ENCODE results near the gene PDZD7. TPM values are rescaled to one million over a fixed set of nuclear protein-coding genes. Genes with fewer than 3 reads are reported as not detected.

PDZD7 gene
- total RNA-seq, 1 experiment from 2014 or later: 2.3 TPM

- no peak for DNase-seq
- H3K4me3 ChIP-seq (ENCODE audit: insufficient read depth, low read depth, low read length): no peak overlapping the region
- H3K36me3 ChIP-seq (replicated peaks; ENCODE audit: control insufficient read depth, insufficient read depth, low read length): no peaks in the 10 kb centered on the region
- H3K27me3 ChIP-seq (ENCODE audit: control insufficient read depth, insufficient read depth, low read length): peaks cover 16% of the 10 kb centered on the region
Observed at GRCh38 chr10:101022967-101023705, 7.8 kb downstream of the PDZD7 start.

- no peak overlapping the region for H3K4me3 ChIP-seq (ENCODE audit: insufficient read depth, low read depth, low read length)
- DNase-seq: no peak
- H3K36me3 ChIP-seq (replicated peaks; ENCODE audit: control insufficient read depth, insufficient read depth, low read length): no peaks in the 10 kb centered on the region
- peaks cover 28% of the 10 kb centered on the region for H3K27me3 ChIP-seq (ENCODE audit: control insufficient read depth, insufficient read depth, low read length)
Observed at GRCh38 chr10:101021692-101022251, 9.2 kb downstream of the PDZD7 start.

- H3K4me3 ChIP-seq (ENCODE audit: insufficient read depth, low read depth, low read length): no peak overlapping the region
- H3K27me3 ChIP-seq (ENCODE audit: control insufficient read depth, insufficient read depth, low read length): peaks cover 32% of the 10 kb centered on the region
- no peaks in the 10 kb centered on the region for H3K36me3 ChIP-seq (replicated peaks; ENCODE audit: control insufficient read depth, insufficient read depth, low read length)
- DNase-seq: no peak
Observed at GRCh38 chr10:101021239-101021638, 9.7 kb downstream of the PDZD7 start.

- Histone ChIP-seq H3K4me3 (ENCODE audit: insufficient read depth, low read depth, low read length) (no peak overlapping the region), H3K36me3 (replicated peaks; ENCODE audit: control insufficient read depth, insufficient read depth, low read length) (no peaks in the 10 kb centered on the region), H3K27me3 (ENCODE audit: control insufficient read depth, insufficient read depth, low read length) (peaks cover 32% of the 10 kb centered on the region)
- no peak for DNase-seq
Observed at GRCh38 chr10:101020427-101021075, 10.4 kb downstream of the PDZD7 start.

- H3K27me3 ChIP-seq (ENCODE audit: control insufficient read depth, insufficient read depth, low read length): peaks cover 34% of the 10 kb centered on the region
- no peak for DNase-seq
- H3K36me3 ChIP-seq (replicated peaks; ENCODE audit: control insufficient read depth, insufficient read depth, low read length): no peaks in the 10 kb centered on the region
- H3K4me3 ChIP-seq (ENCODE audit: insufficient read depth, low read depth, low read length): no peak overlapping the region
Observed at GRCh38 chr10:101019440-101019703, 11.6 kb downstream of the PDZD7 start.

- peaks cover 34% of the 10 kb centered on the region for H3K27me3 ChIP-seq (ENCODE audit: control insufficient read depth, insufficient read depth, low read length)
- peak; percentile 97 for DNase-seq
- peak overlapping the region; percentile 40 for H3K4me3 ChIP-seq (ENCODE audit: insufficient read depth, low read depth, low read length)
- H3K36me3 ChIP-seq (replicated peaks; ENCODE audit: control insufficient read depth, insufficient read depth, low read length): no peaks in the 10 kb centered on the region
Observed at GRCh38 chr10:101018600-101019439, 12.1 kb downstream of the PDZD7 start.

GRCh38 chr10:101018118-101018599 is 12.8 kb downstream of the PDZD7 start:
- H3K27me3 ChIP-seq (ENCODE audit: control insufficient read depth, insufficient read depth, low read length): peaks cover 34% of the 10 kb centered on the region

GRCh38 chr10:101016814-101017213 is 14.1 kb downstream of the PDZD7 start:
- peaks cover 34% of the 10 kb centered on the region for H3K27me3 ChIP-seq (ENCODE audit: control insufficient read depth, insufficient read depth, low read length)
- H3K4me3 ChIP-seq (ENCODE audit: insufficient read depth, low read depth, low read length): no peak overlapping the region
- no peaks in the 10 kb centered on the region for H3K36me3 ChIP-seq (replicated peaks; ENCODE audit: control insufficient read depth, insufficient read depth, low read length)
- DNase-seq: no peak

More at GRCh38 chr10:101018118-101018599, 12.8 kb downstream of the PDZD7 start:
- Histone ChIP-seq H3K36me3 (replicated peaks; ENCODE audit: control insufficient read depth, insufficient read depth, low read length) (no peaks in the 10 kb centered on the region), H3K4me3 (ENCODE audit: insufficient read depth, low read depth, low read length) (peak overlapping the region; percentile 40)
- peak; percentile 83 for DNase-seq

- H3K27me3 ChIP-seq (ENCODE audit: control insufficient read depth, insufficient read depth, low read length): peaks cover 31% of the 10 kb centered on the region
- DNase-seq: peak; percentile 36
- no peak overlapping the region for H3K4me3 ChIP-seq (ENCODE audit: insufficient read depth, low read depth, low read length)
Observed at GRCh38 chr10:101015582-101015973, 15.4 kb downstream of the PDZD7 start.

GRCh38 chr10:101014966-101015581 is 15.9 kb downstream of the PDZD7 start:
- no peak for DNase-seq

More at GRCh38 chr10:101015582-101015973, 15.4 kb downstream of the PDZD7 start:
- H3K36me3 ChIP-seq (replicated peaks; ENCODE audit: control insufficient read depth, insufficient read depth, low read length): no peaks in the 10 kb centered on the region

GRCh38 chr10:101014230-101014884 is 16.6 kb downstream of the PDZD7 start:
- H3K4me3 ChIP-seq (ENCODE audit: insufficient read depth, low read depth, low read length): no peak overlapping the region
- no peaks in the 10 kb centered on the region for H3K36me3 ChIP-seq (replicated peaks; ENCODE audit: control insufficient read depth, insufficient read depth, low read length)
- peak; percentile 92 for DNase-seq
- peaks cover 30% of the 10 kb centered on the region for H3K27me3 ChIP-seq (ENCODE audit: control insufficient read depth, insufficient read depth, low read length)

More at GRCh38 chr10:101014966-101015581, 15.9 kb downstream of the PDZD7 start:
- H3K4me3 ChIP-seq (ENCODE audit: insufficient read depth, low read depth, low read length): no peak overlapping the region
- H3K27me3 ChIP-seq (ENCODE audit: control insufficient read depth, insufficient read depth, low read length): peaks cover 31% of the 10 kb centered on the region
- no peaks in the 10 kb centered on the region for H3K36me3 ChIP-seq (replicated peaks; ENCODE audit: control insufficient read depth, insufficient read depth, low read length)

GRCh38 chr10:101013365-101013825 is 17.5 kb downstream of the PDZD7 start:
- H3K4me3 ChIP-seq (ENCODE audit: insufficient read depth, low read depth, low read length): no peak overlapping the region
- H3K36me3 ChIP-seq (replicated peaks; ENCODE audit: control insufficient read depth, insufficient read depth, low read length): no peaks in the 10 kb centered on the region
- DNase-seq: no peak
- H3K27me3 ChIP-seq (ENCODE audit: control insufficient read depth, insufficient read depth, low read length): peaks cover 20% of the 10 kb centered on the region

- no peaks in the 10 kb centered on the region for H3K36me3 ChIP-seq (replicated peaks; ENCODE audit: control insufficient read depth, insufficient read depth, low read length)
- no peak overlapping the region for H3K4me3 ChIP-seq (ENCODE audit: insufficient read depth, low read depth, low read length)
- H3K27me3 ChIP-seq (ENCODE audit: control insufficient read depth, insufficient read depth, low read length): peaks cover 14% of the 10 kb centered on the region
Observed at GRCh38 chr10:101012525-101013364, 18.2 kb downstream of the PDZD7 start.

More at GRCh38 chr10:101012525-101013364, 18.2 kb downstream of the PDZD7 start:
- peak; percentile 92 for DNase-seq

Data from H7 (cell line).